GM19328 (cell line): Measurements from ENCODE around the gene SCN3B.

Experiments used
- ATAC-seq: cut with Tn5 transposase; IDR thresholded peaks from one replicate; pipeline ENCODE4 v1.9.1; 2021; ENCODE audit warnings: mild to moderate bottlenecking, moderate library complexity; ENCODE audit not compliant: unreplicated experiment

SCN3B gene

GRCh38 chr11:123601743-123602142, 52.7 kb downstream of the SCN3B start:
- ATAC-seq = no peak

DNA sequence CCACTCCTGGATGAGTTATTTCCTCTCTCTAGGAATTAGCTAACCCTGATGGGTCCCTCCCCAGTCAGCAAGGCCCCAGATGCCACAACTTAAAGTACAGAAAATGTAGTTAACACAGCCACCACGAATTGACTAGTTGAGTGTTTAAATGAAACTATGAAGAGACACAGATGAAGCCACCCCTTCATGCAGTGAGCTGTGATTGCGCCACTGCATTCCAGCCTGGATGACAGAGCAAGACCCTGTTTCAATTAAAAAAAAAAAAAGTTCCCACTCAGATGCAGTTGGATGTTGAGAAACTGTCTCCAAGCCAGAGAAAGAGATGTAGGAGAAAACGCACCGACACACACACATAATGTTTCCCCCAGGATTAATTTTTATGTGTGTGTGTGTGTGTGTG, 53.3 kb downstream of the SCN3B start:
- no peak for ATAC-seq

DNA sequence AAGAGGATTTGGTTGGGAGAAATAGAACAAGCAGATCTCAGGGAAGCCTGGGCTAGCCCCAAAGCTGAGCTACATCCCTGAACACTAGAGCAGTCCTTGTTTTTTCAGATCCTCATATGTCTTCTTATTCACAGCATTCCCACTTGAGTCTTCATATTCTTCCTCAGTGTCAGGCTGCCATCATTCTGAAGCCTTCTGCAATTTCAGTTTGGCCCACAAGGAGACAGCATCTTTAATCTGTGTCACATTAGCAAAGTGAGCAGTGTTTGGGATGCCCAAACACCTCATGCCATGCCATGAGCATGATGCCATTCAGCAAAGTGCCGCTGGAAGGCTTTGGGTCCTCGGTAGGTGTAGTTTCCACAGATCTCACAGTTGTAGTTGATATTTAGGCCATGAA, 56.6 kb downstream of the SCN3B start:
- no peak for ATAC-seq

GRCh38 chr11:123594921-123595320, 59.5 kb downstream of the SCN3B start:
- ATAC-seq = no peak

DNA sequence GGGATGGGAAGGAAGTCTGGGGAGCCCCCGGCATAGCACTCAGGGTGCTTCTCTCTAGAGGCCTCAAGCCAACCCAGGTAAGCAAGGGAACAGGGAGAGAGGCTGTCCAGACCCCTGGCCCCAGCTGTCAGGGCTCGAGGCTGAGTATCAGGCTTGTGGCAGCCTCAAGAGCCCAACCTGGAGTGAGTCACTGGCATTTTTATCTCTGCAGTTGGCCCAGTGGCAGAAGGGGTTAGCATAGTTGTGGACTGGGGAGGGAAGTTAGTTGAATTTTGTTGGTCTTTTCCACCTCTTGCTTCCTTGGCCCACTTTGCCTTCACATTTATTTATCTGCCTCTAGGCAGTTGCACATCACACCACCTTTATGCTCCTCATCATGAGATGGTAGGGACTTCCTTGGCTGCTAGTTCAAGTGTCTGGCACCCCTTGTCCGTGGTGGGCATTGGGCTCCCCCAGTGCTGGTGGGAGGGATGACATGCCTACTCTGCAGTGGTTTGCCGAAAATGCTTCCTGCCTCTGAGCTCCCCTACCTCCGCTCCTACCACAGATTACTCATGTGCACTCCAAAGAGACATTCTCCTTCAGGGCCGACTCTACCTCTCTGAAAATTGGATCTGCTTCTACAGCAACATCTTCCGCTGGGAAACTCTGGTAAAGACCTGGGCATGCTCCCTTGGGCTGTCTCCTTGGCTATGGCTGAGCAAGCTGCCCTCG, 60.1 kb downstream of the SCN3B start:
- ATAC-seq = no peak

DNA sequence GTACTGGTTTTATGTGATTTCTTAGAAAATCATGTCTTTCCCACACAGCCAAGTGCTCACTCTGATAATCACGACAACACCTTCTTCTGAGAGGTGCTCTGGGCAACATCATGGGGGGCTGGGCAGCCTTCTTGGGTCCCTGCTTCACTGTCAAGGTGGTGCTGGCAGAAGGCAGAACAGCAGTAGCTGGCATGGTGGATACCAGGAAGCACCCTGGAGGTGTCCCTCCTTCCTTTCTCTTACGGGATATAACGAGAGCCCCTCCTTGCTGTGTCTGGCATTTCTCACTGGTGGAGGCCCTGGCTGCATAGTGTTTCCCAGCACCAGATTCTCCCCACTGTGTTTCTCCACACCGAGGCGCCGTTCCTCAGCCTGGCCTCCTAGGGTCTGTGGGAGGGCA, 60.9 kb downstream of the SCN3B start:
- ATAC-seq = no peak

DNA sequence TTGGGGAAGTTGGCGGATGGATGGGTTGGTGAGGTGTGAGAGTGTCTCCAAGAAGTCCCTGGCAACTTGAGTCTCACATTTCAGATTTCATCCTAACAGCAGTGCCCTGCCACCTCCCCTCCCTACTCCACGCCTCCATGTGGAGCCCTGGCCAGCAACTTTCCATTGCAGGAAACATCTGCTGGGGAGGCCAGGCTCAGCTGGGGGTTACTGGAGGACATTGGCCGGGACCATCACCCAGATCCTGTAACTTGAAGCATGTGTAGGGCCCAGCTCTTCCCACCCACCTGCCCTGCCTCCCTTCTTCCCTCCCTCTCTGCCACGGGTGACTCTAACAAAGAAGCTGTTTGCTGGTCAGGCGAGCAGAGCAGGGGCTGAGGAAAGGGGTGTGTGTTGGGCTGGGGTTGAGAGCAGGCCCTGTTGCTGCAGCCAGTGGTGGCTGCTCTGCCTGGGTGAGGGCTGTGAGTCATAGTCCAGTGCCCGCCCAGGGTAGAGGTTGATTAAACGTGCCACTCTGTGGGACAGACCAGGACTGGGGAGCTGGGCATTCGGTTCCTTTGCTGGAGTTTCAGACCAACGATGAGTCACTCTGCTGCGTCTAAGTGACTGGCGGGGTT, 64.0 kb downstream of the SCN3B start:
- no peak for ATAC-seq

GRCh38 chr11:123588864-123589262, 65.6 kb downstream of the SCN3B start:
- no peak for ATAC-seq

GRCh38 chr11:123588117-123588863, 66.1 kb downstream of the SCN3B start:
- ATAC-seq = no peak

GRCh38 chr11:123587559-123587958, 66.9 kb downstream of the SCN3B start:
- ATAC-seq = no peak

DNA sequence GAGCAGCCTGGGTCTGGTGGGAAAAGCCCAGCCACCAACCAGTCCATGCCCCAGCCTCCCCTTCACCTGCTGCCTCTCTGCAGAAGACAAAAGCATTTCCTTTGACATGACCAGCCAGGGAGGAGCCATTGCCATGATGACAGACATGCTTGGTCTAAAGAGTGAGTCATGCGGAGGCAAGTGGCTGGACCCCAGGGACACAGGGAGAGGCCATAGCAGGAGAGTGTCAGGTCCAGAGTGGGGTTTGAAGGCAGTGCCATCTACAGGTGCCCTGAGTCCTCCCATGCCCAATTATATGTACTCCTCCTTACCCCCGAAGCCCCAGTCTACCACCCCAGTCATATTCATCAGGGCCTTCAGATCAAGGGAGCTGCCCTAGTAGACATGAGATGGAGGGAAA, 67.4 kb downstream of the SCN3B start:
- ATAC-seq = no peak

- ATAC-seq = no peak
Observed at GRCh38 chr11:123586568-123586967, 67.9 kb downstream of the SCN3B start.

GRCh38 chr11:123585706-123586105, 68.7 kb downstream of the SCN3B start:
- no peak for ATAC-seq

DNA sequence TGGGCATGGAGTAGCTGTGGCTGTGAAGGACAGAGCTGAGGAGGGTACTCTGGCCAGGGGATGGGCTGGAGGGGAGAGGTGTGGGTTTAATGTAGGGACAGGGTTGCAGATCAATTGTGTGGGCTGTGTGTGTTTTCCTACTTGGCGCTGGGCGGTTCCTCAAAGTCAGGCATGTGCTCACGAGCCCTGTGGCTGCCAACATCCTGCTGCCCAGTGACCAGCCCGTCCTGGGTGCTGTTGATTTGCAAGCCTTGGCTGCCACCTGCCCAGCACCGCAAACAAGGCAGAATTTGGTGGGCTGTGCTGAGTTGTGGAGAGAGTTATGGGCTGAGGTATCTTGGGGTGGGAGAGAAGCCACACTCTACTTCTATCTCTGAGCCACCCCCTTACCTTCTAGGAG, 69.2 kb downstream of the SCN3B start:
- no peak for ATAC-seq

DNA sequence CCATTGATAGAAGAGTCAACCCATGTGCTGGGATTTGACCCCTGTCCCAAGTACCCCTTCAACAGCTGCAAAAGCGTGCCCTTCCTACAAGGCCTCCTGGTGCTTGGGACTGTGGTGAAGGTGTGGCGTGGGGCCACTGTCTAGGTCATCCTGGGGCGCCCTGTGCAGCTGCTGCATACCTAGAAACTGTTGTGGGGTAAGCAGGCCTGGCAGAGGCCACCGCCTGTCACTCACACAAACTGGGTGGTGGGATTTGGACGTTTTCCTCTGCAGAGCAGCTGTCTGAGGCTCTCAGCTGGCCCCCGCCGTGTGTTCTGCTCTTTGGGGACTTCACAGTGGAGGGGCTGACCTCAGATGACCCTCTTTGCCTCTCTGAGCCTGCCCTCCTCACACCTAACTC, 69.7 kb downstream of the SCN3B start:
- no peak for ATAC-seq

DNA sequence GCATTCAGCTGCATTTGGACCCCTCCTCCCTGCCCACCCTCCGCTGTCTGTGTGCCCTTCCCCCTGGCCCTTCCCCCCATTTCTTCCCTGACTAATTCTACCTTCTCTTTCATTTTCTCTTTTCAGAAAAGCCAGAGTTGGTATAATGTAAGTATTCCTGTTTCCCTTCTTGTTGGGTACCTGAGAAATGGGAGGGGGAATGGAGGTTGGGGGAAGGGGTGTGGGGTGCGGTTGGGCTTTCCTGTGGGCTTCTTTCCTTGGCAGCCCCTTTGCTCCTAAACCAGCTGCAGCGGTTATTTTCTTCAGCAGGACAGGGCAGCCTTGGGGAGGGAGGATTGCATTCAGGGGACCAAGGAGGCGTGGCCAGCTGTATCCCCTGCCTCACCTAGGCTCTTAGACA, 70.2 kb downstream of the SCN3B start:
- ATAC-seq = no peak

DNA sequence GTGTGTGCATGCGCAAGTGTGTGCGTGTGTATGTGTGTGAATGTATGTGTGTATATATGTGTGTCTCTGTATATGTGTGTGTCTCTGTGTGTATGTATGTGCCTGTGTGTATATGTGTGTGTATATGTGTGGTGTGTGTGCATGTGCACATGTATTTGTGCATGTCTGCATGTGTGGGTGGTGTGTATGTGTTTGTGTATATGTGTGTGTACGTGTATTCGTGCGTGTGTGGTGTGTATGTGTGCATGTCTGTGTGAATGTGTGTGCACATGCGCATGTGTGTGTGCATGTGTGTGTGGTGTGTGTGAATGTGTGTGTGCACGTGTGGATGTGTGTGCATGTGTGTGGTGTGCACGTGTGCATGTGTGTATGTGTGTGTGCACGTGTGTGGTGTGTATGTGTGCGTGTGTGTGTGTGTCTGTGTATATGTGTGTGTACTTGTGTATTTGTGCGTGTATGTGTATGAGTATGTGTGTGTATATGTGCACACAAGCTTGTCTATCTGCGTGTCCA, 71.4 kb downstream of the SCN3B start:
- no peak for ATAC-seq

- ATAC-seq = no peak
Observed at GRCh38 chr11:123581651-123582399, 72.6 kb downstream of the SCN3B start.

- ATAC-seq = peak; percentile 73
Observed at GRCh38 chr11:123580557-123581275, 73.7 kb downstream of the SCN3B start.

- ATAC-seq = no peak
Observed at GRCh38 chr11:123580137-123580536, 74.3 kb downstream of the SCN3B start.

DNA sequence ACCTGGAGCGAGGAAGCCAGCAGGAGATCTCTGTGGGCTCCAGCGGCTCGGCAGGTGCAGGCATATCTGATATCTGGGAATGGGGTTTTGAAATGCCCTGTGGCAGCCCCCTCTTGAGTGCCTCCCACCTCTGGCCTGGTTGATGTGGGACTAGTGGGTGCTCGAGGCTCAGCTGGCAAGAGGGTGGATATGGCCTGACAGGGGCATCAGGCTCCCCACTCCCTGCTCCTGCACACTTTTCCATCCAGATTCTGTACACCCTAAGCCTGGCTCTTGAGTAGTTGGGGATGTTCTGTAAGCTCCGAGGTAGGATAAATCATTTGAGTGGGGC, 75.0 kb downstream of the SCN3B start:
- ATAC-seq = no peak
